HT-29 (cell line): ENCODE results near the gene CHL1. TPM values are rescaled to one million over a fixed set of nuclear protein-coding genes. Genes with fewer than 3 reads are reported as not detected.

Experiments used
- DNase-seq: peaks from one replicate; pipeline ENCODE4 v3.0.0-alpha.2; 2015; ENCODE audit warnings: low spot score
- total RNA-seq: library from RNA; depleted of rRNA; stranded (reverse); fragments of >200 nt; shearing (Covaris generic); gene quantifications from 2 replicates; pipeline ENCODE4 v1.2.3, GENCODE V29; 2014

The CHL1 gene
- total RNA-seq, 1 experiment from 2014 or later, result not detected

DNA sequence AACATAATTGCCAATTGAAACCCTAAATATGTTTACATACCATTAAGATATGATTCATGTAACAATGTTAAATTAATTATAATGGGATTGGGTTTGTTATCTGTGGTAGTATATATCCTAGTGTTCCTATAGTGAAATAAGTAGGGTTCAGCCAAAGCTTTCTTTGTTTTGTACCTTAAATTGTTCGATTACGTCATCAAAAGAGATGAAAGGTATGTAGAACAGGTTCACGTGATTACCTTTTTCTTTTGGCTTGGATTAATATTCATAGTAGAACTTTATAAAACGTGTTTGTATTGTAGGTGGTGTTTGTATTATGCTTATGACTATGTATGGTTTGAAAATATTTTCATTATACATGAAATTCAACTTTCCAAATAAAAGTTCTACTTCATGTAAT is 212.4 kb downstream of the CHL1 start:
- DNase-seq, result no peak

DNA sequence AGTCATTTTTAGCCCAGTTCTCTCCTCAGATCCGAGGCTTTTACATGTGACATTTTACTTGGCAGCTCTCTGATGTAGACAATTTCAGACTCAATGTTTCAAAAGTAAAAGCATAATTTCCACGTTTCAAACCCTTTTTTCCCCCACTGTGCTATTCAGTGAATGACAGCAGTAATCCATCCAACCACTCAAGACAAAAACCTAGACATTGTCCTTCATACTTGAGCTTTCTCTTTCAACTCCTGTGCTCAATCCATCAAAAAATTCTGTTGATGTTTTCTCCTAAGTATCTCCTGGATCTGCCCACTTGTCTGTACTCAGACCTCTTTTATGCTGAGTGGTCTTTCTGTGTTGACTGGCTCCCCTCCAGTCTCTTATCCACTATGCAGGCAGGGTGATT is 214.7 kb downstream of the CHL1 start:
- DNase-seq, result no peak

DNA sequence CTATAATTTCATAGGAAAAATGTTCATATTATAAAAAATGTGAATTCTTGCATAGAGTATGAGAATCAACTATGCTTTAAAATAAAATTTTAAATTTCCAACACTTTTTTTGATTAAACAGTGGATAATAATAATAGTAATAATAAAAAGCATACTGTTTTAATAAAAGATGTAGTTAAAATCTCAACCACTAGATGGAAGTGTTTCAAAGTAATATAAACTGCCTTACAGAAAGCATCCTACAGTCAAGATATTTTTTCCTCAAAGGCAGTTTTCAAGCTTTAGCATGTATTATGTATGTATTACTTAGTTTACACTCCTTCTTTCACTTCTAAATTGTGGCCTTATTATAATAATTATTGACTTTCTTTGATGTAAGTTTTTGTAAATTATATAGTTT is 217.5 kb downstream of the CHL1 start:
- peak; percentile 28 for DNase-seq

DNA sequence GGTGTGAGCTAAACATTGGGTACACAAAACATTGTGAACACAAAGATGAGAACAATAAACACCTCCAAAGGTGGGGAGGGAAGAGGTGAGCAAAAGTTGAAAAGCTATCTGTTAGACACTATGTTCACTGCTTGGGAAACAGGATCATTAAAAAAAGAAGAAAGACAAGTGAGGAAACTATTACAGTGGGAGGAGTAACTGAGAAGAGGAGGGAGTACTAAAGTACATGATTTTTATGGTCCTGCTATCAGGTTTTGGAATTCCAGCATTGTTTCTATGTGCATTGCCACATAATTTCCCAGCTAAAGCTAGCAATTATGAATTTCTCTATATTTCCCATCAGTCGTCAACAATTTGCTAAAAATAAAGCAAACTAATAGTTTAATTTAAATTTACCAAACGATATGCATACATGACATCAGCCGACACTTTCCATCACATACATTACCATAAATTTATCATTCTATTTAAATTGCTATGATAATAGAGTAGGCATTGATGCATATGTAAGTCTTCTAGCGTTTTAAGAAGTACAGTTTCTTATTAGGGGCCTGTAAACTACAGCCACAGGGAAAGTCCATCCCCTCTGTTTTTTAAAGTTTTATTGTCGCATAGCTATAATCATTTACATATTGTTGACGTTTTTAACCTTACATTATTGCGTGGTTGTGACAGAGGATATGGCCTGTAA is 221.8 kb downstream of the CHL1 start:
- no peak for DNase-seq

DNA sequence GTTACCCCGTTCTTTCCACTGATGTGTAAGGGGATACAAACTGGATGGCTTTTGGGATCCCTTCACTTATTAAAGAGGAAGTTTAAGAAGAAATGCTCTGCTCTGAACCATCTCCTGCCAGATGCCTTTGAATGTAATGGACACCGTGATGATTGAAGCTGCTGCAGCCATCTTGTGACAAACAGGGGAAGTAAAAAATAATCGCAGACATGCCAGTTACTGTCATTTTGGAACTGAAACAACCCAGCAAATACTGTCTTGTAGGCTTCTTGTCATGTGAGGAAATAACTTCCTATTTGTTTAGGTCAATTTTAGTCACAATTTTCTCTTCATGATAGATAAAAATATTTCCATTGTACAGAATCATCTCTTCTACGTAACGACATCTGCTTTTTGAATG is 224.0 kb downstream of the CHL1 start:
- DNase-seq, result no peak

DNA sequence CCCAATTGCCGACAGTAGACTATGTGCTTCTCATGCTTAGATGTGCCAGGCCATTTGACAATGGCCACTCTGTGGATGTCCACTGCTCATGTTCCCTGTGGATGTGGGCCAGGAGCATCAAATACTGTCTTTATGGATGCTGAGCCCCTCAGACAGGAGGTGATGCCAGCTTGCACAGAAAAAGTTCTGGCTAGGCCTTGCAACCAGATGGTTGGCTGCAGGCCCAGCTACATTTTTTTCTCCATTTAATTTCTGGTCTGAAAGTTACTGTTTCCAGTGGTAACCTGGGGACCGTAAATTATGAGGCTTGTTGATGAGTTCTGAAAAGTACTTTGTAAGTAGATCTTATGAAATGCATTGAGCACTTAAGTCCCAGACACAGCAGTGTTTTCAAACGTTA is 228.5 kb downstream of the CHL1 start:
- DNase-seq, result no peak

DNA sequence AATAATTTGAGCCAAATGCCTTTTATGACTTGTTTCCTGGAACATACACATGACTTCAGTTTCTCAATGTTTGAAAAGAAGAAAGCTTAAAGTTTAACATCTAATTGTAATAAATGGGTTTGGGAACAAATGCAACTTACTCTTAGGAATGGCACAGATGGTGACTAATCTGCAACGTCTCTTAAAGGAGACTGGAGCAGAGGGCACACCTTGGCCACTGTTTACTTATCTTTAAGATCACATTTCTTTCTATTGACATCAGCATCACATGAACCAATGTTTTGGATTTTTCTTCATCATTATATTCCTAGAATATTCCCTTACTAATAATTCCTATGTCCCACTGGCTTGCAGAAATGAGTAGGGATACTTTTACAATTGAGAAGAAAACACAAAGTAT is 229.5 kb downstream of the CHL1 start:
- DNase-seq, result peak; percentile 23

DNA sequence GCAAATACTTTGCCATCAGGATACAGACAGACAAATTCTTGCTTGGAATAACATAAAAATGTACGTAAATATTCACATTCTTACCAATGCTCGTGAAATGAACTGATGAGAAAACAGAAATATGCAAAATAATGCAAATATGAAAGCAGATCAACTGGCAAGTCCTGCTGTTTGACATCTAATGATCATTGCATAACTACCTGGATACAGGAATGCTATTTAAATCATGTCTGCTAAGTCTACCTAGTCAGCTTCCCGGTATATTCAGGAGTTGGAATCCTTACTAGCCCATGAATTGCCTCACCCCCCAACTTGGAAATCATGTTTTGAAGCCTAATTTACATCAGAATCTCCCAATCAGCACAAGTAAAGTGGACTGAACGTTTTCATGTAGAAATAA is 230.6 kb downstream of the CHL1 start:
- no peak for DNase-seq

DNA sequence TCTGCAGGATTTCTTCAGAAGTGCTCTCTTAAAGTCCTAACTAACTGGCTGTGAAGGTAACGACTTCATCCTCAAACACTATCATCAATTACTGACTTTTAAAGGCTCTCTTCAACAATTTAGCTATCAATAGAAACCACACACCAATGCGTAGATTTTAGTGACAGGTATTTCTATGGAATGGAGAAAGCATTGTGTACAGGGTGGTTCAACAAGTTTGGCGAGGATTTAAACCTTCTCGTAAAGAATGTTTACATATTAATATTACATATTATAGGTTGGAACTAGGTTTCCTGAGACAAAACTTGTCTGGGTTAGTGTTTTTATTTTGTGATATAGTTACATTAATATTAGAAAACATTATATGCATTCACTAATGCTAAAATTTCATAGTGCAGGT is 233.6 kb downstream of the CHL1 start:
- peak; percentile 63 for DNase-seq

DNA sequence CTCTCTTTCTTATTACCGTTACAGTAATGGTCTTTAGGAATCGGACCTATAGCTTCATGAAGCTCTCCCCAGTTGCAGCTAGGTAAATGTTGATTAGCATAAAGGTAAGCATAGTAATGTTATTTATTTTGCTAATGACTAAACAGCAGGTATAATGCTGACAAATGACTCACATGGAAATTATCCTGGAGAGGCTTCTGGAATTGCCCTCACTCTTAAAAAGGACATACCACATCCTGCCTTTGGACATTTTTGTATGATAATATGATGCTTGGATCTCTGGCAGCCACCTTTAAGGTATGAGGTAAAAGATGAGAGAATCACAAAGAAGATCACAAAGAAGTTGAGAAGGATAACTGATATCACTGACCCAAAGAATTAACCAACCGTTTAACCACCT is 238.6 kb downstream of the CHL1 start:
- DNase-seq, result no peak

DNA sequence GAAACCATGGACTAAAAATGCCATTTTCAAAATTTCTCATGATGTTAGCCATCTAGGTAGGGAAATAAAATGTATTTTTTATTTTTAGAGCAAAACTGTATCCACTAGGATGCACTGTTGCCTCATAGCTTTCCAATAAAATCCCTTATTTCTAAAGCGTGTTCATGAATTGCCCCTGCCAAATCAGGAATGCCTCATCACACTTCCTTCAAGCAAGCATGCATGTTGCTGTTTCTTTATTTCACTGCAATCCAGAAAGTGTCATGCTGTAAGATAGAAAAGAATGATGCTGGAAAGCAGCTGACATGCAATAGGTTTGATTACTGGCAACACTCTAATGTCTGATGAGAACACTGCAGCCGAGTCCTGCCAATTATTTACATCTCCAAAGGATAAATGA is 239.5 kb downstream of the CHL1 start:
- DNase-seq, result no peak

DNA sequence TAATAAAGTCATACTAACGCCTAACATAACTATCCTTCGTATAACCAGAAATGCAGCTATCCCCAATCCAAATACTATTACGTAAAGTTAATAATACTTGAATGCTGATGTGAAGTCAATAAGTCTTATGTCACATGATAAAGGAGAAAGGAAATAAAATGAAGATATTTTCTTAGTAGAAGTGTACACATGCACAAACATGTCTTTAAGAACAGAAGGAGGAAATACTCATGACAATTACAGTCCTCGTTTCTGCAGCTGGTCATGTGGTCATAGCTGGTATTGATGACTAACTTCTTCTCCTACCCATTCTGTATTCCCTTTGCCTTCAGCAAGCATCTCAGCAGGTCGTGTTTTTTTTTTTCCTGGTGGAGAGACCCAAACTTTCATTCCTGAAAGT is 244.3 kb downstream of the CHL1 start:
- no peak for DNase-seq

DNA sequence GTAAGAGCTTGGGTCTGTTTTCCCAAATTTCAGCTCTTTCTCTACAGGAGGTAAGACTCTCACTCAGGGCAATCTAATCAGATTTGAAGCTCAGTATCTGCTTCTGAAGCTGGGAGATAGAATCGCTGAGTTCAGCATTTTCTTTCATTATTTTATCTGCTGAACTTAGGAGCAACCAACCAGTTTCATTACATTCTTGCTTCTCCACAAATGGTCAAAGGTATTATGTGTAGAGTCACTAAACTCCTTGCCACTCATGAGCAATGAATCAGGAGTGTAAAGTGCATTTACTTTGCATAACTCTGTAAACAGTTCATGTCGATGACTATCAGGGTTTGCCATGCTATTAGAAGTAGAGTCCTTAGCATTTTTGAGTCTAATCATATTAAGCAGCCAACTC is 249.4 kb downstream of the CHL1 start:
- DNase-seq, result no peak

DNA sequence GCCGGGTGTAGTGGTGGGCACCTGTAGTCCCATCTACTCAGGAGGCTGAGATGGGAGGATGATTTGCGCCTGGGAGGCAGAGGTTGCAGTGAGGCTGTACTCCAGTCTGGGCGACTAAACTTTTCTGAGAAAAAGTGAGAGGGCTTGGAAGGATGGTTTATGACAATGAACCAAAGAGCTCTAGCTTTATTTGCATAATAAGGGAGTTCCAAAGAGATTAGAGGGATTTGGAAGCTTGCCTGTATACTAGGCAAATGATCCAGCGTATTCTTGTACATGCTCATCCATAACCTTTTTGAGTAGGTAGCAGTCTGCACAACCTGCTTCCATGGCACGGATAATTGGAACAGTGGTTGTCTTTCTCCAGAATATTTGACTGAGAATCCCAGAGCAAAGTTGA is 251.1 kb downstream of the CHL1 start:
- no peak for DNase-seq

DNA sequence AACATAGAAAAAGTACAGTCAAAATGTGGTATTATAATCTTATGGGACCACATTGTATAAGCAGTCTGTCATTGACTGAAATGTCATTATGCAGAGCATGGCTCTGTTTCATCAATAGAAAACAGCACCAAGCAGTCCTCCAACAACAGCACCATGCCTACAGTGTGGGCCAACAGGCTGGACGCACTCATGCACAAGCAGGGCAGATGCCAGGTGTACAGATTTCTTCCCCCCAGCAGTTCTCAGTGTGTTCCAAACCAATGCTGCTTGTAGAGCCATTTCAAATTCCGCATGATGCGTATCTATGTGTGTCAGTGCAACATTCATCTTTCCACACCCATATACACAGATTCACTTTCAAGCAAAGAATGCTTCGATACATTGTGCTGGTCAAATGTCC is 253.1 kb downstream of the CHL1 start:
- DNase-seq, result no peak

DNA sequence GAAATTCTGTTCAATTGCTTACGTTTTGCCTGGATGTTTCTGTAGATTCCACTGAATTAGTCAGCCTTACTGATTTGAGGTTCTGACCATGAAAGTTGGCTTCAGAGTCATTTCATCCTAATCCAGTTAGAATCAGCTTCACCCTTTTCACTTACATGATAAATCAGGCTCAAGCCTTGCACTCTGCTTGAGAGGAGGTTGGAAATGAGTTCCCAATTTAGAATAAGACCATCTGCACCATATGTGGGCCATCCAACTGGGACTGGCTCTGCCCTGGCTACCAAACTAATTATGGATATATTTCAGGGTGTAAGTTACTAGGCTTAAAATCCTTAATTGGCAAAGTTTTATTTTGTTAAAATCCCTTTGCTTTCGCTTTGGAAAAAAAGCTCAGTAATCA is 255.7 kb downstream of the CHL1 start:
- DNase-seq, result no peak

DNA sequence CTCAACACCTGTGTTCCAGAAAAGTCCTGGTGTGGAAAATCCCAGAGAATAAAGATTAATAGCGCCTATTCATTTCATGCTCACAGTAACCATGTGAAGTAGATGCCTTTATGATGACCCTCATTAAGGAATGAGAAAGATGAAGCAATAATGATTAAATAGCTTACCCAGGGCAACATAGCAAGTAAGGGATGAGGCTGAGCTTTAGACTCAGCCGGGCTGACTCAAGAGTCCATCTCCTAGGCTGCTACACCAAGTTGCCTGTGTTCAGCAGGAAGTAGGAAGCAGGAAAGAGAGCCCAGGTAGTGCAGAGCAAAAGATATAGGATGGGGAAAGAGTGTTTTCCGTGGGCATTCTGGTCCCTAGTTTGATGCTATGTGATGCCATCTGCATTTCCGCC is 256.5 kb downstream of the CHL1 start:
- no peak for DNase-seq

DNA sequence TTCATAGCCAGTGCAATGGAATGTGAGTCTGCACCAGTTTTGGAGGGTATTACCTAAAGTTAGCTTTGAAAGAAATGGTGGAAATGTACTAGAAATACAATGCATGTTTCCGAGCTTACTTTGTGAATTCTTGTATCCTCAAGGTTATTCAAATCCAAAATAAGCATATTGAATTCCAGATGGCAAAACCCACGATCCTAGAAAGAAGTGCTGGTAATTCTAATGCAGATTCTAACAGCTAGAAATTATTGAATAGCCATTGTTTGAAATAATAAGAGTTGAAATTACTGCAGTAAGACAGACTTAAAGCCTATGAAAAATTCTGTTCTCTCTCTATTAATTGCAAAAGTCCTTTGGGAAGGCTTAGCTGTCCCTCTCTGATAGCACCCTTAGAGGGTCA is 258.4 kb downstream of the CHL1 start:
- DNase-seq, result no peak

DNA sequence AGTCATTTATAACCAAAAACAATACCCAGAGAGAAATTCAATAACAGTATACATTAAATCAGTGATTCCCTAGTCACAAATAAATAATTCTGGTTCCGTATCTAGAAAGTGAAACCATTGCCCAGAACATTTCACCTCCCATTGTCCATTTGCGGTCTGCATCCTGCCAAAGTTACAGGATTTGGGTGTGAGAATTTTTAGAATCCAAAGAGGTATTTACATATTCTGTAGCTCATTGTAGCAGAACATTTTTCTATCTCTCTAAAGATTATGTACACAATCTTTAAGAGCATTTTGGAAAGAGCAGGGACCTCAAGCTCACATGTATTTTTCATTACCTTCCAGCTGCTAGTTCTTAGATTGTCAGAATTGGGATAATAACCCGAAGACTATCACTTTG is 261.6 kb downstream of the CHL1 start:
- no peak for DNase-seq

DNA sequence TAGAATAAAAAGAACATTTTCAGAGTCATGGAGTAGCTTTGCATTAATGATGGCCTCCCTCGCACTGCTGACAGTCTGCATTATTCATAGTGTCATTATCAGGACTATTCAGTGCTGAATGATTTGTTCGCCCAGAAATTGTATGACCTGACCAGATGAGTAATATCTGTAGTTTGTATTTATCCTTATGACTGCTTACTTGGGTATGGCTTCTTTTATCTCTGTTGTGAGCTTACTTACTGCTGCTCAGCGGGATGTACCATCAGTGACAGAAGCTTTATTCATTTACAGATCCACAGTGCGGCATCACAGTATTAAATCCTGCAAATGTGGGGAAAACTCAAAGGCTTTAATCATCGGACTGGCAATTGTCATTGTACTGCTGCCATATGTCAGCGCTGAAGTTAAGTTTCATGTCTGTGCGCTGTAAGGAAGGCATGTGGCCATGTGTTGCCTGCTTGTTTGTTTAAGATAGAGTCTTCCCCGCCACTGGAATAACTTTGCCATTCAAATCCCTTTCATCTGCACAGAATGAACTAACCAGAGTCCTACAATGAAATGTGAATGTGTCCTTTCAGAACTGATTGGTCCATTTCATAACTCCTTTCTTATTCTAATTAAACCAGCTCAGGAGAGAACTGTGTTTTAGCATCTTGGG is 262.2 kb downstream of the CHL1 start:
- no peak for DNase-seq
